Measurements from ENCODE around the gene LCTL.

DNA sequence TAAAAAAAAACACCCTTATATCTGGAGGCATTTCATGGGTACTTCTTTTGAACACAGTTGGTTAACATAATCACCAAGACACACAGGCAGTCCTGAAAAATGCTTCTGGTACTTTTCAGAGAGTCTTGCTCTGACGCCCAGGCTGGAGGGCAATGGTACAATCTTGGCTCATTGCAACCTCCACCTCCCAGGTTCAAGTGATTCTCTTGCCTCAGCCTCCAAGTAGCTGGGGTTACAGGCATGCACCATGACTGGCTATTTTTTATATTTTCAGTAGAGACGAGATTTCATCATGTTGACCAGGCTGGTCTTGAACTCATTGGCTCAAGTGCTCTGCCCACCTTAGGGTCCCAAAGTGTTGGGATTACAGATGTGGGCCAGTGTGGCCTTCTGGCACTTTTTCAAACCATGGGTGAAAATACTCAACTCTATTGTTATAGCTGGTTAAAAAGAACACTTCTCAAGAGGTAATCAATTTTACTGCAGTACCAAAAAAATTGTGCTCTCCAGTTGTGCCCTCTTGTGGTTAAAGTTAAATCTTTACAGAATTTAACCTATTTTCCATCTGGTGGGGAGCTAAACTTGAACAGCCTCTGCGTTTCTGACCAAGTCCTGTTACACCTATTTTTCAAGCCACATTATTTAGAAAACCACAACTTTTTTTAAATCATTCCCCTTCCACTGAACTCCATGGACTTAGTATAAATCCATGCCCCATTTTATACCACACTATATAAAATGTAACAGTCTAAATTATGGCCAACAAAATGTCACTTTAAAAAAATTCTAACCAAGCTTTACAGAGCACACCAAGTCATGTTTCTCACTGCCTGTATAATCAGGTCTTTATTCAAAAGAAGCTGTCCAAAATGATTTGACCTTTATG is 67.1 kb downstream of the LCTL start:
- TF ChIP-seq, protein P1, sequence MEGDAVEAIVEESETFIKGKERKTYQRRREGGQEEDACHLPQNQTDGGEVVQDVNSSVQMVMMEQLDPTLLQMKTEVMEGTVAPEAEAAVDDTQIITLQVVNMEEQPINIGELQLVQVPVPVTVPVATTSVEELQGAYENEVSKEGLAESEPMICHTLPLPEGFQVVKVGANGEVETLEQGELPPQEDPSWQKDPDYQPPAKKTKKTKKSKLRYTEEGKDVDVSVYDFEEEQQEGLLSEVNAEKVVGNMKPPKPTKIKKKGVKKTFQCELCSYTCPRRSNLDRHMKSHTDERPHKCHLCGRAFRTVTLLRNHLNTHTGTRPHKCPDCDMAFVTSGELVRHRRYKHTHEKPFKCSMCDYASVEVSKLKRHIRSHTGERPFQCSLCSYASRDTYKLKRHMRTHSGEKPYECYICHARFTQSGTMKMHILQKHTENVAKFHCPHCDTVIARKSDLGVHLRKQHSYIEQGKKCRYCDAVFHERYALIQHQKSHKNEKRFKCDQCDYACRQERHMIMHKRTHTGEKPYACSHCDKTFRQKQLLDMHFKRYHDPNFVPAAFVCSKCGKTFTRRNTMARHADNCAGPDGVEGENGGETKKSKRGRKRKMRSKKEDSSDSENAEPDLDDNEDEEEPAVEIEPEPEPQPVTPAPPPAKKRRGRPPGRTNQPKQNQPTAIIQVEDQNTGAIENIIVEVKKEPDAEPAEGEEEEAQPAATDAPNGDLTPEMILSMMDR (IDR thresholded peaks at IDR 0.05): no peak
- TF ChIP-seq SIN3A (IDR thresholded peaks at IDR 0.05; ENCODE audit: borderline replicate concordance, insufficient read depth, low read depth, low read length): 0 out of 2 replicates have a peak, but pooled peaks have one; percentile 46
